Measurements from ENCODE around the gene STEAP3.

GRCh38 chr2:119259296-119259860 lies 35.7 kb downstream of the STEAP3 start:
- TF ChIP-seq CTCF (IDR thresholded peaks at IDR 0.05) (no peak), POLR2A (IDR thresholded peaks at IDR 0.05) (no peak)
